Mesodermal cell (in vitro differentiated cells): ENCODE measurements around the gene ZNF782.
"Not testable (repeated sequence)": the region's sequence is repeated elsewhere in the genome, so short reads cannot be mapped to it uniquely, and the experiment has no call there.

ENCODE experiments used
- H3K27ac ChIP-seq: 2 replicates; pipeline ENCODE4 v1.7.0; 2013; ENCODE audit warnings: mild to moderate bottlenecking, low read depth, low read length, moderate library complexity; ENCODE audit not compliant: severe bottlenecking
- H3K36me3 ChIP-seq: 2 replicates; pipeline ENCODE4 v1.7.1; 2013; ENCODE audit warnings: mild to moderate bottlenecking, low read length, moderate library complexity; ENCODE audit not compliant: control insufficient read depth, insufficient read depth
- H3K4me1 ChIP-seq: one replicate; pipeline ENCODE4 v1.7.1; 2013; ENCODE audit warnings: mild to moderate bottlenecking, low read length; ENCODE audit not compliant: insufficient read depth, control insufficient read depth, poor library complexity, severe bottlenecking
- H3K4me3 ChIP-seq: 2 replicates; pipeline ENCODE4 v1.7.0; 2013; ENCODE audit warnings: low read length, control low read depth, mild to moderate bottlenecking; ENCODE audit not compliant: insufficient read depth, poor library complexity, severe bottlenecking; ENCODE audit errors: extremely low read depth
- H3K9me3 ChIP-seq: 2 replicates; pipeline ENCODE4 v1.7.1; 2013; ENCODE audit warnings: mild to moderate bottlenecking, low read length, moderate library complexity; ENCODE audit not compliant: control insufficient read depth
- WGBS, 2 experiments: methylation state at CpG; one replicate each; pipeline ENCODE4 v1.1.5; 2013; ENCODE audit warnings: missing lambda C conversion rate in 2 of 2; ENCODE audit not compliant: insufficient coverage in 2 of 2; 5-methylcytosine and 5-hydroxymethylcytosine counted together

Gene ZNF782

DNA sequence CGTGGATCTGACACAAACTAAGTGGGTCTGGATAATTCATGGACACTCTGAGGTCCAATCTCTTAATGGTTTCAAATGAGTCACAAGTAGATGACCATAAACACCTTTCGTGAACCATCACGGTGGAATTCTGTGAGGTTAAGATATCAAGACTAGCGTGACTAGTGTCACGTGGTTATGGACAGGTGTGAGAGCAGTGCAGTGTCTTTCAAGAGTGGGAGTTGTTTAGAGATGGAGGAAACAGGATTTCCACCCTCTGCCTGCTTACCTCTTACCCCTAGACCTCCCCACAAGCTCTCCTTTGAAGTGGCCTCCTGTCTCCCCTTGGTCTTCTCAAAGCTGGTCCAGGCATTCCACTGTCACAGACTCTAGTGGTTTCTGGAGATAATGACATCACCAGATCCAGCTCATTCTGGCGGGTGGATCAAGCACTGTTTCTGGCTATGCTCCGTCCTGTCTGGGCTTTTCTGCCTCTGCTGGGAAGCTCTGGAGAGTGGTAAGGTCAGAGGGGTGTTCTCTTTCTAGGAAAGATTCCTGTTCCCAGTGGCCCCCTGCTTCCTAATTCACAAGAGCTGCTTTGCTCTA, 20.0 kb upstream of the ZNF782 start:
- Histone ChIP-seq H3K4me3 (no peak overlapping the region), H3K9me3 (no peaks in the 10 kb centered on the region), H3K4me1 (no peaks in the 10 kb centered on the region), H3K36me3 (no peaks in the 10 kb centered on the region), H3K27ac (no peak overlapping the region)
- 93 to 94% methylated on average over 4 to 7 of the region's 7 CpGs for WGBS, 2 experiments

GRCh38 chr9:96871176-96871575, 16.9 kb upstream of the ZNF782 start:
- Histone ChIP-seq H3K4me3 (no peak overlapping the region), H3K36me3 (no peaks in the 10 kb centered on the region), H3K27ac (no peak overlapping the region), H3K4me1 (no peaks in the 10 kb centered on the region), H3K9me3 (no peaks in the 10 kb centered on the region)
- WGBS, 2 experiments, result 86% methylated on average over 1 of the region's 1 CpG; no CpG with 5 or more reads in 1 of the 2 experiments

DNA sequence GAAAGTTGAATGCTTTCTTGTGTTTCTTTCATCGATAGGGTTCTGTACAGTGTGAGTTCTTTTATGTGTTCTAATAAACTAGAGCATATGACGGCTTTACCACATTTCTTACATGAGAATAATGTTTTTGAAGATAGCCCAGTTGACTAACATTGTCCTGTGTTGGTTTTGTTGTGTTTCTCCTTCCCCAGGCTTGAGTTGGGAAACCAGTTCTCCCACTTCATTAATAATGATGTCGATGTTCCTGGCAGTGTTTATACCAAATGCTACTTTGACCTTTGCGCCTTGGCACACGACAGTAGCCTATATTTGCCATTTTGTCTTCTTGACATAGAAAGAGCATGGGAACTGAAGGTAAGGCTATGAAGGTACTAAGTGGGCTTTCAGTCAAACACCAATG, 14.4 kb upstream of the ZNF782 start:
- Histone ChIP-seq H3K4me3 (no peak overlapping the region), H3K27ac (no peak overlapping the region), H3K9me3 (no peaks in the 10 kb centered on the region), H3K36me3 (no peaks in the 10 kb centered on the region), H3K4me1 (no peaks in the 10 kb centered on the region)
- WGBS, 2 experiments, result 80 to 94% methylated on average over 1 to 3 of the region's 5 CpGs

- no peaks in the 10 kb centered on the region for H3K4me1 ChIP-seq
- no peak overlapping the region for H3K27ac ChIP-seq
- H3K36me3 ChIP-seq, result no peaks in the 10 kb centered on the region
- WGBS, 2 experiments, result 87 to 90% methylated on average over 6 of the region's 7 CpGs
- H3K9me3 ChIP-seq, result no peaks in the 10 kb centered on the region
- H3K4me3 ChIP-seq, result no peak overlapping the region
Measured at GRCh38 chr9:96867079-96867804, 12.9 kb upstream of the ZNF782 start.

DNA sequence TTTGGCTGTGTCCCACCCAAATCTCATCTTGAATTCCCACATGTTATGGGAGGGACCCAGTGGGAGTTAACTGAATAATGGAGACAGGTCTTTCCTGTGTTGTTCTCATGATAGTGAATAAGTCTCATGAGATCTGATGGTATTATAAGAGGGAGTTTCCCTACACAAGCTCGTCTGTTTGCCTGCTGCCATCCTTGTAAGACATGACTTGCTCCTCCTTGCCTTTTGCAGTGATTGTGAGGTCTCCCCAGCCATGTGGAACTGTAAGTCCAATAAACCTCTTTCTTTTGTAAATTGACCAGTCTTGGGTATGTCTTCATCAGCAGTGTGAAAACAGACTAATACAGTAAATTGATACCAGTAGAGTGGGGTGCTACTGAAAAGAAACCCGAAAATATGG, 10.9 kb upstream of the ZNF782 start:
- WGBS, 2 experiments, result 83 to 100% methylated on average over 1 of the region's 2 CpGs
- not testable (repeated sequence) for H3K9me3 ChIP-seq, H3K4me1 ChIP-seq, H3K4me3 ChIP-seq, H3K27ac ChIP-seq, H3K36me3 ChIP-seq

DNA sequence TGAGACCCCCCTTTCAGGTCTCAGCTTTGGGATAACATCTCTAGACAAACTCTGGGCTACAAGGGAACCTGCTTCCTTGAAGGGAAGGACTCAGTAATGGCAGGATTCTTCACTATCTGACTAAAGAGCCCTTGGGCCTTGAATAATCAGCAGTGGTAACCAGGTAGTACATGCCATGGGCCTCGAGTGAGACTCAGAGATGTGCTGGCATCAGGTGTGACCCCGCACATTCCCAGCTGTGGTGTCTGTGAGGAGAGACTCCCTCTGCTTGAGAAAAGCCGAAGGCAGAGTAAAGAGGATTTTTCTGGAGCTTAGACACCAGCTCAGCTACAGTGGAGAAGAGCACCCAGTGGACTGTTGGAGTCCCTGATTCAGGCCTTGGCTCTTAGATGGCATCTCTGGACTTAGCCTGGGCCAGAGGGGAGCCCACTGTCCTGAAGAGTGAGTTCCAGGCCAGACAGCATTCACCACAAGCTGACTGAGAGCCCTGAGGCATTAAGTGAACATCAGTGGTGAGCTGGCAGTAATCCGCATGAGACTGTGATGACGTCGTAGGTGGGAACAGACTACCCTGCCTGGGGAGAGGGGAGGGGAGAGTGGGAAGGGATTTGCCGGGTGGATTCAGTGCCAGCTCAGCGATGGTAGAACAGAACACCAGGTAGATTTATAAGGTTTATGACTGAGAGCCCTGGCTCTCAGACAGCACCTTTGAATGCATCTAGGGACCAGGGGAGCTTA, 5.3 kb upstream of the ZNF782 start:
- Histone ChIP-seq H3K36me3 (no peaks in the 10 kb centered on the region), H3K4me1 (peaks cover 24% of the 10 kb centered on the region), H3K27ac (no peak overlapping the region), H3K9me3 (no peaks in the 10 kb centered on the region), H3K4me3 (no peak overlapping the region)
- WGBS, 2 experiments, result 68 to 69% methylated on average over 7 to 8 of the region's 8 CpGs

DNA sequence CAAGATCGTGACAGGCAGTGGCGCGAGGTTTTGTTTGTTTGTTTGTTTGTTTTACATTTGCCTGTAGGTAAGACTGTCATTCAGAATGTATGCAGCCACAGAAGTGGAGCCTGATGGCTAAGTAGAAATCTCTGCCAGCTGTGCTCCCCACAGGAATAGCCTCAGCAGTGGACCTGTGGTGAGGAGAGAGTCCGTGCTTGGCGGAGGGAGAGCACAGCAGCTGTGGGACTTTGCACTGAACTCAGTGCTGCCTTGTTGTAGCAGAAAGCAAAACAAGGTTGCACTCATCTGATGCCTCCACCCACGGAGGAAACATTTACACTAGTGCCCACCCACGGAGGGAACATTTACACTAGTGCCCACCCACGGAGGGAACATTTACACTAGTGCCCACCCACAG, 4.4 kb upstream of the ZNF782 start:
- WGBS, 2 experiments, result 72 to 84% methylated on average over 6 of the region's 8 CpGs
- Histone ChIP-seq H3K4me1 (peaks cover 24% of the 10 kb centered on the region), H3K9me3 (no peaks in the 10 kb centered on the region), H3K4me3 (no peak overlapping the region), H3K36me3 (no peaks in the 10 kb centered on the region), H3K27ac (no peak overlapping the region)

DNA sequence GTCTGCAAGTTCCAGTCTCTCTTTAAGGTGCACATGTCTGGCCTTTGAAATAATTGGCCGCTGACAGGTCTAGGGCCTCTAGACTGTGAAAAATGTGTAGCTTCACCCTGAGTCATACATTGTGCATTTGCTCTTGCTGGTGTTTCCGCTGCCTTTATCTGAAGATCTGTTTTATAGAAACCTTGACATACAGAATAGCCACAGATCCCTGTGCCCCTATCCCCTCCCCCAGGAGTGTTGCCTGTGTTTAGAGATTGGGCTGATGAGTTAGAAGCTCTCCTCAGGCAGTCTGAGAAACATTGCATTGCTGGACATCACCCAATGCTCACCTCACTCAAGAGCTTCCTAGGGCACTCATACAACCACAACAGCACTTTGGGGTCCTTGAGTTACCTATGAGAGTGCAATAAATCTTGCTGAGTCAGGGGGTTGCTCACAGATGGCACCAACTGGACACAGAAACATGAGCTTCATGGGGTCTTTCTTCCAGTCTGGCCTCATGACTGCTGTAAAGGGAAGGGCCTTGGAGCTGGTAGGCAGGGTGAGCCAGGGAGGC, 3.8 kb upstream of the ZNF782 start:
- Histone ChIP-seq H3K4me1 (peaks cover 27% of the 10 kb centered on the region), H3K4me3 (no peak overlapping the region), H3K27ac (no peak overlapping the region), H3K9me3 (no peaks in the 10 kb centered on the region), H3K36me3 (no peaks in the 10 kb centered on the region)
- 66 to 75% methylated on average over 2 of the region's 2 CpGs for WGBS, 2 experiments

GRCh38 chr9:96856363-96857286, 2.3 kb upstream of the ZNF782 start:
- peaks cover 28% of the 10 kb centered on the region for H3K4me1 ChIP-seq
- peaks cover 8% of the 10 kb centered on the region for H3K36me3 ChIP-seq
- H3K4me3 ChIP-seq, result no peak overlapping the region
- WGBS, 2 experiments, result 20 to 30% methylated on average over 2 to 3 of the region's 6 CpGs
- H3K9me3 ChIP-seq, result no peaks in the 10 kb centered on the region
- no peak overlapping the region for H3K27ac ChIP-seq

DNA sequence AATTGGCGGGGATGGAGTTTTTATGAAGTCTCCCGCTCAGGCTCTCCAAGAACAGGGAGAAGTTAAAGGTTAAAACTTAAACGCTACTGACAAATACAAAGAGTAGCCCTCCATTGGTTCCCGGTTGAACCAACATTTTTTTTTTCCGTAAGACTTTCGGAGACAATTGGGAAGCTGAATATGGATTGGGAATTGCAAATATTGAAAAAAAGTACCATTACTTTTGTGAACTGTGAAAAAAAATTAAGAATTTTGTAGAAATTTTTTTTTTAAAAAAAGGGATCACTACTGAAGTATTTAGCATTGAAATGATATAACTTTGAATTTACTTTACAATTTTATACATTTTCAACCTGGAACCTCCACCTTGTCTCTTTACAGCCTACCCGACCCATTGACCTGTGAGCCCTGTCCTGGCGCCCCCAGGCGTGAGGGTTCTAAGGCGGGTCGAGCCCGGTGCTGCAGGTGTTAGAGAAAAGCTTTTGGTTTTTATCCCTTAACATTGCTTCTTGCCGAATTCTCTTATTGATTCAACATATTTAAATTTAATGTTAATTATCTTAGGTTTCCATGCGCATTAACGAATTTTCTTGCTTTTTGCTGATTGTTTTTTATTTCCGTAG, 448 bp upstream of the ZNF782 start:
- H3K9me3 ChIP-seq, result no peaks in the 10 kb centered on the region
- peaks cover 8% of the 10 kb centered on the region for H3K36me3 ChIP-seq
- peak overlapping the region; percentile 73 for H3K4me3 ChIP-seq
- 10 to 21% methylated on average over 4 to 7 of the region's 16 CpGs for WGBS, 2 experiments
- H3K4me1 ChIP-seq, result peaks cover 28% of the 10 kb centered on the region
- H3K27ac ChIP-seq, result no peak overlapping the region
